Neuronal stem cell (in vitro differentiated cells): ENCODE measurements around the gene PEX14.

Experiments
- DNase-seq: peaks from one replicate; pipeline ENCODE4 v3.0.0-alpha.2; 2013; ENCODE audit warnings: low spot score
- H2AFZ ChIP-seq: one replicate; pipeline ENCODE4 v1.6.1; 2013; ENCODE audit warnings: mild to moderate bottlenecking, low read length, inconsistent platforms
- H2AK5ac ChIP-seq: 2 replicates; pipeline ENCODE4 v1.6.1; 2013; ENCODE audit warnings: low read depth, mild to moderate bottlenecking, inconsistent platforms, low read length, moderate library complexity, mixed read lengths
- H2BK120ac ChIP-seq: 2 replicates; pipeline ENCODE4 v1.6.1; 2013; ENCODE audit warnings: low read depth, mild to moderate bottlenecking, inconsistent platforms, low read length, moderate library complexity, mixed read lengths
- H2BK12ac ChIP-seq: one replicate; pipeline ENCODE4 v1.6.1; 2013; ENCODE audit warnings: low read length, inconsistent platforms
- H2BK15ac ChIP-seq: 2 replicates; pipeline ENCODE4 v1.6.1; 2013; ENCODE audit warnings: mild to moderate bottlenecking, low read length, inconsistent platforms, mixed read lengths
- H2BK5ac ChIP-seq: one replicate; pipeline ENCODE4 v1.6.1; 2013; ENCODE audit warnings: inconsistent platforms, mild to moderate bottlenecking, low read length, moderate library complexity
- H3K14ac ChIP-seq: one replicate; pipeline ENCODE4 v1.6.1; 2013; ENCODE audit warnings: low read length, inconsistent platforms
- H3K18ac ChIP-seq: 2 replicates; pipeline ENCODE4 v1.6.1; 2013; ENCODE audit warnings: low read length, inconsistent platforms
- H3K23ac ChIP-seq: 2 replicates; pipeline ENCODE4 v1.6.1; 2013; ENCODE audit warnings: low read depth, mild to moderate bottlenecking, mixed read lengths, low read length, inconsistent platforms; ENCODE audit not compliant: poor library complexity
- H3K27ac ChIP-seq: replicated peaks from 3 replicates; pipeline ENCODE4 v1.5.1; 2013; ENCODE audit warnings: low read length, inconsistent platforms
- H3K27me3 ChIP-seq, 3 experiments: 2 replicates each; pipeline ENCODE4 v1.6.1; 2013; ENCODE audit warnings: low read length in 3 of 3, mild to moderate bottlenecking in 2 of 3, inconsistent platforms in 1 of 3, low read depth in 1 of 3, mixed read lengths in 1 of 3, moderate library complexity in 1 of 3; ENCODE audit not compliant: control insufficient read depth in 3 of 3, insufficient read depth in 3 of 3
- H3K36me3 ChIP-seq, 2 donors: replicated peaks in 1 of 2; 2 replicates each; pipeline ENCODE4 v1.6.1; 2013; ENCODE audit warnings: low read length in 2 of 2; ENCODE audit not compliant: control insufficient read depth in 2 of 2, insufficient read depth in 2 of 2
- H3K4ac ChIP-seq: 2 replicates; pipeline ENCODE4 v1.6.1; 2013; ENCODE audit warnings: inconsistent platforms, mild to moderate bottlenecking, low read length, moderate library complexity
- H3K4me1 ChIP-seq, 2 donors: 1 replicate in 1 of 2; 2 replicates in 1 of 2; pipeline ENCODE4 v1.6.1; 2013; ENCODE audit warnings: low read length in 2 of 2, low read depth in 1 of 2; ENCODE audit not compliant: control insufficient read depth in 2 of 2, insufficient read depth in 1 of 2
- H3K4me2 ChIP-seq: one replicate; pipeline ENCODE4 v1.6.1; 2013; ENCODE audit warnings: mild to moderate bottlenecking, low read length, inconsistent platforms; ENCODE audit not compliant: insufficient read depth, poor library complexity, severe bottlenecking
- H3K4me3 ChIP-seq, 2 donors: 2 replicates each; pipeline ENCODE4 v1.5.1; 2013; ENCODE audit warnings: low read length in 2 of 2, mild to moderate bottlenecking in 2 of 2, inconsistent platforms in 1 of 2, moderate library complexity in 1 of 2
- H3K79me1 ChIP-seq: one replicate; pipeline ENCODE4 v1.6.1; 2013; ENCODE audit warnings: low read depth, mild to moderate bottlenecking, inconsistent platforms, low read length, moderate library complexity
- H3K9ac ChIP-seq: one replicate; pipeline ENCODE4 v1.6.1; 2013; ENCODE audit warnings: mild to moderate bottlenecking, low read depth, low read length, inconsistent platforms; ENCODE audit not compliant: poor library complexity
- H3K9me3 ChIP-seq, 2 donors: replicated peaks in 1 of 2; 2 replicates each; pipeline versions ENCODE3 to v1.6.1; 2013; ENCODE audit warnings: low read length in 2 of 2, mild to moderate bottlenecking in 2 of 2, inconsistent platforms in 1 of 2, low read depth in 1 of 2, mixed read lengths in 1 of 2, moderate library complexity in 1 of 2; ENCODE audit not compliant: control insufficient read depth in 2 of 2, insufficient read depth in 1 of 2
- H4K8ac ChIP-seq: one replicate; pipeline ENCODE4 v1.6.1; 2013; ENCODE audit warnings: low read depth, mild to moderate bottlenecking, inconsistent platforms, low read length, moderate library complexity
- H4K91ac ChIP-seq: one replicate; pipeline ENCODE4 v1.6.1; 2013; ENCODE audit warnings: low read length, low read depth, mild to moderate bottlenecking, inconsistent platforms; ENCODE audit not compliant: poor library complexity
- WGBS, 2 donors: extraction: QIAGEN DNeasy Blood & Tissue Kit; methylation state at CpG; one replicate each; pipeline ENCODE4 v1.1.7; 2013; ENCODE audit warnings: missing lambda C conversion rate in 2 of 2, mixed read lengths in 1 of 2; ENCODE audit not compliant: insufficient read length in 2 of 2, insufficient replicate concordance in 1 of 2; ENCODE audit errors: extremely low coverage in 2 of 2; 5-methylcytosine and 5-hydroxymethylcytosine counted together

Gene PEX14

DNA sequence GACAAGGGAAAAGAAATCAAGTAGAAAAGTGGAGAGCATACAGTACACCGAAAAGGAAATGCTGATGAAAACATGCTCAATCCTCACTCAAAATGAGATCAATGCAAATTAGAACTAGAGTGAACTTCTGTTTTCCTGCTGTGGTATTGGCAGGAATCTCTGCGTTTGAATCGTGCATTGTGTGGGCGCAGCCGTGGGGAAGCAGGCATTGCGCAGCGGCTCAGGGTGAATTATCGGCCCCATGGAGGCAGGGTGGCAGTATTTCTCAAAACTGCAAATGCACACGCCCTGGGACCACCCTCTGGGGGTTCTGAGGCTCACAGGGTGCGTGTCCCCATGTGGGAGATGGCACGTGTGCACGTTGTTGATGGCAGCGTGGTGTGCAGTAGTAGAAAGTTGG, 140.6 kb downstream of the PEX14 start:
- no peak for DNase-seq
- Histone ChIP-seq H2BK15ac (no peak overlapping the region), H2BK5ac (no peak overlapping the region), H2BK12ac (no peak overlapping the region), H4K91ac (no peak overlapping the region), H3K4ac (no peak overlapping the region), H2AFZ (no peak overlapping the region), H4K8ac (no peak overlapping the region), H2AK5ac (no peak overlapping the region), H3K4me1 (peaks cover 3 to 6% of the 10 kb centered on the region in 2 donors), H3K4me3 (no peak overlapping the region), H2BK120ac (no peak overlapping the region), H3K36me3 (peaks cover 0 to 4% of the 10 kb centered on the region in 2 donors), H3K79me1 (no peaks in the 10 kb centered on the region), H3K4me2 (no peak overlapping the region), H3K23ac (no peak overlapping the region), H3K27ac (no peak overlapping the region), H3K18ac (no peak overlapping the region), H3K27me3 (no peaks in the 10 kb centered on the region), H3K9ac (no peak overlapping the region), H3K9me3 (no peaks in the 10 kb centered on the region), H3K14ac (no peak overlapping the region)
- WGBS, 2 donors, result no CpG with 5 or more reads among the region's 13 CpGs

DNA sequence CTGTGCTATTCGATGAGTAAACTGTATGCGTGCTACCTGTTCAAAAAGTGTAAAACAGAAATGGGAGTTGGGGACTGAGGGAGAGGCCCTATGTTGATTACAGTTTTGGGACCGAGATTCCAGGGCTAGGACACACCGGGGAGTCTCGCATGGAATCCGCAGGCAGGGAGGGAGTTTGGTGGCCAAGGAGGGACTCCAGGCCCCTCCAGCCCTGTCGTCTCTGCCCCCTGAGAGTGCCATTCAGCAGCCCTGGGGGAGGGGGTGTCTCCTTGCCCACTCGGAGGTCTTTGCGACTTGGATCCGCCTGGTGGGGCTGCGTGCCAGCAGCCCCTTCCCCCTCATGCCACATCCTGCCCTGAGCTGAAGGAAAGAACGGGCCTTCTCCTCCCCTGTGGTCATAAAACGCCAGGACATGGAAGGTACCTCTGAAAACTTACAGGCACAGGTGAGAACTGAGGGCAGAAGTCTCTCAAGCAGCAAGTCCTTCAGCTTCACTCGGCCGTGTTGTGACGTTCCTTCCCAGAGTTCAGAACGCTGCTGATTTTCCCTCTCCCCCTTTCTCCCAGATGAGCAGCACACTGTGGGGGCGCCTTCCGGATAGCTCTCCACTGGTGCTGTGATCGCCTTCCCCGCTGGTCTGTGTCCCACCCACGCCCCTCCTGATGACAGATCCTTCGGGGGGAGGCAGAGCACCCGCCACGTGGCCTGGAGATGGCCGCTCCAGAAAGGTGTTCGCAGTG, 141.4 kb downstream of the PEX14 start:
- no peak for DNase-seq
- no CpG with 5 or more reads among the region's 27 CpGs for WGBS, 2 donors
- Histone ChIP-seq H3K27me3 (no peaks in the 10 kb centered on the region), H3K79me1 (no peaks in the 10 kb centered on the region), H3K23ac (peak overlapping the region; percentile 20), H3K4ac (no peak overlapping the region), H3K4me3 (no peak overlapping the region), H3K27ac (no peak overlapping the region), H3K18ac (peak overlapping the region; percentile 55), H4K8ac (no peak overlapping the region), H3K4me2 (no peak overlapping the region), H2BK15ac (no peak overlapping the region), H3K9ac (no peak overlapping the region), H4K91ac (no peak overlapping the region), H3K36me3 (peaks cover 0 to 4% of the 10 kb centered on the region in 2 donors), H3K4me1 (peaks cover 3 to 6% of the 10 kb centered on the region in 2 donors), H2BK120ac (no peak overlapping the region), H2BK12ac (no peak overlapping the region), H3K14ac (no peak overlapping the region), H2AFZ (no peak overlapping the region), H3K9me3 (no peaks in the 10 kb centered on the region), H2BK5ac (no peak overlapping the region), H2AK5ac (no peak overlapping the region)

DNA sequence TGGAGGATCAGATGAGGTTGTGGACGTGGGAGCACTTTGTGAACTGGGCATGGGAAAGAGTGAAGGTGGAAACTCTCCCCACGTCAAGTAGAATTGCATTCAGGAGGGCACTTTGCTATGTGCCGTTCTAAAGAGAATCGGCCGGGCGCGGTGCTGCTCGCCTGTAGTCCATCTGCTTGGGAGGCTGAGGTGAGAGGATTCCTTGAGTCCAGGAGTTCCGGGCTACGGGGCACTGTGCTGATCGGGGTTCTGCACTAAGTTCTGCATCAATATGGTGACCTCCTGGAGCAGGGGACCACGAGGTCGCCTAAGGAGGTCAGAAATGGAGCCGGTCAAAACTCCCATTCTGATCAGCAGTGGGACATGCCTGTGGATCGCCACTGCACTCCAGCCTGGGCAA, 141.9 kb downstream of the PEX14 start:
- Histone ChIP-seq H4K91ac (no peak overlapping the region), H2BK5ac (no peak overlapping the region), H4K8ac (no peak overlapping the region), H3K4me2 (no peak overlapping the region), H3K4me1 (peaks cover 3 to 6% of the 10 kb centered on the region in 2 donors), H3K79me1 (no peaks in the 10 kb centered on the region), H2AK5ac (no peak overlapping the region), H3K14ac (no peak overlapping the region), H3K4me3 (no peak overlapping the region), H3K36me3 (peaks cover 0 to 4% of the 10 kb centered on the region in 2 donors), H2BK15ac (no peak overlapping the region), H3K4ac (no peak overlapping the region), H2BK120ac (no peak overlapping the region), H3K27ac (no peak overlapping the region), H3K27me3 (no peaks in the 10 kb centered on the region), H3K9me3 (no peaks in the 10 kb centered on the region), H3K18ac (peak overlapping the region; percentile 22), H2BK12ac (no peak overlapping the region), H3K9ac (no peak overlapping the region), H3K23ac (no peak overlapping the region), H2AFZ (no peak overlapping the region)
- WGBS, 2 donors, result no CpG with 5 or more reads among the region's 15 CpGs
- DNase-seq, result no peak

DNA sequence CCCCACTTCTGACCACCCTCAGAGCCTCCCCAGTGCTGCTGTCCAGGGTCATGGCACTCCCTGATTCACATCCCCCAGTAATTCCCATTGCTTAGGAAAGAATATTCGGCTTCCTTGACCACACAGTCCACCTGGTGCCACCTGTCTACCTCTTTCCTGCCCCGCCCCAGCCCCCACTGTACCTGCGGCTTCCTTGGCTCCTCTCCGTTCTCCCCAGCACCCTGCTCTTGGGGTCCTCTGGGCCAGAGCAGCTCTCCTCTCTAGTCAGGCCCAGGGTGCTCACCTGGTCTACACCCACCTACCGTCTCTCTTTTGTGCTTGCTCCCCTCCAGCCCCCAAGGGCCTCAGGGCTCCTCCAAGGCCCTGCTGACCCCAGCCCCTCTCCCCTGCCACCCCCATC, 142.6 kb downstream of the PEX14 start:
- H3K18ac ChIP-seq, result no peak overlapping the region
- H2BK15ac ChIP-seq, result no peak overlapping the region
- H3K27ac ChIP-seq, result no peak overlapping the region

More for the DNA sequence above, 142.6 kb downstream of the PEX14 start:
- Histone ChIP-seq H3K14ac (no peak overlapping the region), H3K27me3 (no peaks in the 10 kb centered on the region), H3K4me3 (no peak overlapping the region), H2BK12ac (no peak overlapping the region), H3K9ac (no peak overlapping the region), H3K79me1 (no peaks in the 10 kb centered on the region), H3K4me1 (peaks cover 3 to 6% of the 10 kb centered on the region in 2 donors), H4K91ac (no peak overlapping the region), H2AFZ (no peak overlapping the region), H3K4ac (no peak overlapping the region), H2BK120ac (no peak overlapping the region), H2BK5ac (no peak overlapping the region), H3K36me3 (peaks cover 0 to 4% of the 10 kb centered on the region in 2 donors), H3K23ac (no peak overlapping the region), H2AK5ac (no peak overlapping the region), H3K4me2 (no peak overlapping the region), H4K8ac (no peak overlapping the region), H3K9me3 (no peaks in the 10 kb centered on the region)
- DNase-seq, result no peak
- WGBS, 2 donors, result no CpG with 5 or more reads among the region's 5 CpGs
